ENCODE measurements around the gene TTC32.
"Not testable (repeated sequence)": the region's sequence is repeated elsewhere in the genome, so short reads cannot be mapped to it uniquely, and the experiment has no call there.

Gene TTC32

GRCh38 chr2:19883486-19883885, 18.3 kb downstream of the TTC32 start:
- no peaks in the 10 kb centered on the region for H3K9me3 ChIP-seq (ENCODE audit: control insufficient read depth, low read depth, low read length)

GRCh38 chr2:19882286-19882685, 19.5 kb downstream of the TTC32 start:
- H3K27ac ChIP-seq (ENCODE audit: low read length) = no peak overlapping the region
- H3K9me3 ChIP-seq (ENCODE audit: control insufficient read depth, low read depth, low read length) = no peaks in the 10 kb centered on the region
- no peaks in the 10 kb centered on the region for H3K36me3 ChIP-seq (ENCODE audit: control insufficient read depth, low read depth, low read length)
- no peak overlapping the region for H3K9ac ChIP-seq (ENCODE audit: low read length)
- H3K4me3 ChIP-seq (ENCODE audit: low read length) = no peak overlapping the region
- H3K27me3 ChIP-seq (ENCODE audit: control insufficient read depth, insufficient read depth, low read length) = no peaks in the 10 kb centered on the region
- no peaks in the 10 kb centered on the region for H3K4me1 ChIP-seq (ENCODE audit: control insufficient read depth, low read depth, low read length)

More at GRCh38 chr2:19883486-19883885, 18.3 kb downstream of the TTC32 start:
- Histone ChIP-seq H3K36me3 (ENCODE audit: control insufficient read depth, low read depth, low read length) (no peaks in the 10 kb centered on the region), H3K4me3 (ENCODE audit: low read length) (no peak overlapping the region), H3K27me3 (ENCODE audit: control insufficient read depth, insufficient read depth, low read length) (no peaks in the 10 kb centered on the region), H3K27ac (ENCODE audit: low read length) (no peak overlapping the region), H3K4me1 (ENCODE audit: control insufficient read depth, low read depth, low read length) (no peaks in the 10 kb centered on the region), H3K9ac (ENCODE audit: low read length) (no peak overlapping the region)

GRCh38 chr2:19881908-19882265, 19.9 kb downstream of the TTC32 start:
- Histone ChIP-seq H3K4me1 (ENCODE audit: control insufficient read depth, low read depth, low read length) (no peaks in the 10 kb centered on the region), H3K4me3 (ENCODE audit: low read length) (no peak overlapping the region), H3K27me3 (ENCODE audit: control insufficient read depth, insufficient read depth, low read length) (no peaks in the 10 kb centered on the region), H3K9ac (ENCODE audit: low read length) (no peak overlapping the region), H3K27ac (ENCODE audit: low read length) (no peak overlapping the region), H3K9me3 (ENCODE audit: control insufficient read depth, low read depth, low read length) (no peaks in the 10 kb centered on the region), H3K36me3 (ENCODE audit: control insufficient read depth, low read depth, low read length) (no peaks in the 10 kb centered on the region)

DNA sequence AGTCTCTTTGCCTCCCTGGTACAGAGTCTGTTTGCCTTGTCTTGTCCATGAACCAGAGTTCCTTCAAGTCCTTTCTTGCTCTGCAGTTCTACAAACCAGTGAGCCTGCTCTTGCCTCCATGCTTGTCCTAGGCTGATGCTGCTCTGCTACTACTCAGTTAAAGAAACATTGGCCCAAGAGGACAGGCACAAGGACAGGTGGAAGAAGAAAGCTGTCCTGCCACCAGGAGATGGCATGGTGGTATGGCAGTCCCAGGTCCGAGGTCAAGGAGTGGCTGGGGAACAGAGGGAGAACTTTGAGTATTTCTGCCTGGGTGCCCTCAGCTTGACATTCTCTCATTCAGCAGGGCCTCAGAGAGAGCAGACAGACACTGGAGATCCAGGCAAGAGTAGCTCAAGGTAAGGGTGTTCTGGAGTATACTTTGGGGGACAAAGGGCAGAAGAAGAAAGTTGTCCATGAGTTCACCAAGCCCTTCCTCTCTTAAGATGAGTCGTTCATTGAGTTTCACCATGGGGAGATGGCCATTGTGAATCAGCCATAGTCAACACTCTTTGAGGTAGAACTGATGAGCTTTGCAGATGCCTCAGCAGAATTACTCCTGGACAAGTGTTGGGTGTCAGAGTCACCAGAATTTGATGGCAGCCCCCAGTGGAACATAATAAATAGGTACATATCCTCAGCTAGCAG, 20.4 kb downstream of the TTC32 start:
- Histone ChIP-seq H3K9ac (ENCODE audit: low read length) (no peak overlapping the region), H3K36me3 (ENCODE audit: control insufficient read depth, low read depth, low read length) (no peaks in the 10 kb centered on the region), H3K9me3 (ENCODE audit: control insufficient read depth, low read depth, low read length) (no peaks in the 10 kb centered on the region), H3K4me3 (ENCODE audit: low read length) (no peak overlapping the region), H3K27me3 (ENCODE audit: control insufficient read depth, insufficient read depth, low read length) (no peaks in the 10 kb centered on the region), H3K27ac (ENCODE audit: low read length) (no peak overlapping the region), H3K4me1 (ENCODE audit: control insufficient read depth, low read depth, low read length) (no peaks in the 10 kb centered on the region)

- not testable (repeated sequence) for H3K27ac ChIP-seq (ENCODE audit: low read length); H3K9ac ChIP-seq (ENCODE audit: low read length); H3K4me3 ChIP-seq (ENCODE audit: low read length); H3K9me3 ChIP-seq (ENCODE audit: control insufficient read depth, low read depth, low read length); H3K36me3 ChIP-seq (ENCODE audit: control insufficient read depth, low read depth, low read length); H3K27me3 ChIP-seq (ENCODE audit: control insufficient read depth, insufficient read depth, low read length); H3K4me1 ChIP-seq (ENCODE audit: control insufficient read depth, low read depth, low read length)
These were observed 21.6 kb downstream of the TTC32 start for GRCh38 chr2:19880191-19880590.

- Histone ChIP-seq H3K4me1 (ENCODE audit: control insufficient read depth, low read depth, low read length) (no peaks in the 10 kb centered on the region), H3K4me3 (ENCODE audit: low read length) (no peak overlapping the region), H3K27ac (ENCODE audit: low read length) (no peak overlapping the region), H3K36me3 (ENCODE audit: control insufficient read depth, low read depth, low read length) (no peaks in the 10 kb centered on the region), H3K9me3 (ENCODE audit: control insufficient read depth, low read depth, low read length) (no peaks in the 10 kb centered on the region), H3K9ac (ENCODE audit: low read length) (no peak overlapping the region), H3K27me3 (ENCODE audit: control insufficient read depth, insufficient read depth, low read length) (no peaks in the 10 kb centered on the region)
These were observed 22.7 kb downstream of the TTC32 start for GRCh38 chr2:19879120-19879519.

DNA sequence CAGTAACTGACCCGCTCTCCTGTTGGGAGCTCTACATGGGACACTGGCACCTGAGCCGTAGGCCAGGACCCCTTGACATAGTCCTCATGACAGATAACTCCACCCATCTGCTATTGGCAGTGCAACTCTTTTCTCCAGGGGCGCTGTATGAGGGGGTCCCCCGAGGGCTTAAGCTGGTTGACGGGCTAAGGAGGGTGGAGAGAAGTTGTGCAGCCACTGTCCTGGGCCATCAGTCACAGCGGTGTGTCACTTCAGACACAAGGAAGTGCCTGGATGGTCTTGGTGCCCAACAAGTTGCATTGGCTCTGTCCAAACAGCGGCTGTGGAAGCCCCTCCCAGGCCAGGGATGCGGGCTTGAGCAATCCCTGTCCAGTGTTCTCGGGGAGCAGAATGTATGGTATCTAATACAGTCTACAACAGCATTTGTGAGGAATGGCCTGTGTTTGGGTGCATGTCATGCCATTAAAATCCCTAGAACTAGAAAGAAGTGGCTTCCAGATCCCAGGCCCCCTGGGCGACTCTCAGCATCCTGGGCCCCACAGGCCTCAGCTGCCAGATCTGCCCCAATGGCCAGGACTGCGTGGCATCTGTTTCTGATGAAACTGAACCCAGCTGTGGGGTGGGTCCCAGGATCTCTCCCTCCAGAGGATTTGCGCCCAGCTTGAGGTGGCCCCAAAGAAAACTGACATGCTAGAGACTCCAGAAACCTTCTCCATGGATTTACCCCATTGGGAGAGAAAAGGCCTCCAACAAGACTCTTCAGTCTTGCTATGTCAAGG, 23.3 kb downstream of the TTC32 start:
- Histone ChIP-seq H3K4me3 (ENCODE audit: low read length) (no peak overlapping the region), H3K4me1 (ENCODE audit: control insufficient read depth, low read depth, low read length) (no peaks in the 10 kb centered on the region), H3K9me3 (ENCODE audit: control insufficient read depth, low read depth, low read length) (no peaks in the 10 kb centered on the region), H3K27ac (ENCODE audit: low read length) (no peak overlapping the region), H3K27me3 (ENCODE audit: control insufficient read depth, insufficient read depth, low read length) (no peaks in the 10 kb centered on the region), H3K36me3 (ENCODE audit: control insufficient read depth, low read depth, low read length) (no peaks in the 10 kb centered on the region), H3K9ac (ENCODE audit: low read length) (no peak overlapping the region)

DNA sequence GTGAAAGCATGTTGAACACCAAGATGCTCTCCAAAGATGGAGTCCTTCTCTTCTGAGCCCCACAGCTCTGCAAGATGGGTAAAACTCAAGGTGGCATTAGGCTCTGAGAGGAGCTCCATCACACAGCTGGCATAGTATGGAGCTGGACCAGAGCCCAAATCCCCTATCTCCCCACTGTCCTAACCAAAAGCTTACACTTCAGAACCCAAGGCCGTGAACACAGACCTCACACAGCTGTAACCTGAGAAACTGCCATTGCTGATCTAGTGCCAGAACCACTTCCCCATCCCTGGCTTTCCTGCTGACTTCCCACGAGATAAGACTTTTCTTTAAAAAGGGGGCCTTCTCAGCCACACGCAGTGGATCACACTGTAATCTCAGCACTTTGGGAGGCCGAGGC, 25.0 kb downstream of the TTC32 start:
- no peaks in the 10 kb centered on the region for H3K9me3 ChIP-seq (ENCODE audit: control insufficient read depth, low read depth, low read length)
- no peaks in the 10 kb centered on the region for H3K4me1 ChIP-seq (ENCODE audit: control insufficient read depth, low read depth, low read length)
- no peaks in the 10 kb centered on the region for H3K36me3 ChIP-seq (ENCODE audit: control insufficient read depth, low read depth, low read length)
- no peaks in the 10 kb centered on the region for H3K27me3 ChIP-seq (ENCODE audit: control insufficient read depth, insufficient read depth, low read length)
- H3K9ac ChIP-seq (ENCODE audit: low read length) = no peak overlapping the region
- no peak overlapping the region for H3K4me3 ChIP-seq (ENCODE audit: low read length)
- no peak overlapping the region for H3K27ac ChIP-seq (ENCODE audit: low read length)

DNA sequence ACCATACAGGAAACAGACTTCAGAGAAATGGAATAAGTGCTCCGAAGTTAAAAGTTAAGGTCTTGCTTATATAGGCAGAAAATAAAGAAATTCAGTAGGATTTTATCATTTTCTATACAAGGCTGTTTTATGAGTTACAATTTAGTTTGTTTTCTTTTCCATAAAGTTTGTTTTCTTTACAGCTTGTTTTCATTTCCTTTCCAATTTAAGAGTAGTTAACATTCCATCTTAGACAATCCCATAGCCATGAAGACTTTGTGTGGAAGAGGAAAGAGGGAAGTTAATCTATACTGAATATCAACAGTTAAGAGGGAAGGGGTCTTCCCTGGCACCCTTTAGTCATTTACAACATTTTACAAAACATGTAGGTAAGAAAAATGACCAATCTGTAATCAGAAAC, 26.5 kb downstream of the TTC32 start:
- Histone ChIP-seq H3K4me3 (ENCODE audit: low read length) (no peak overlapping the region), H3K27me3 (ENCODE audit: control insufficient read depth, insufficient read depth, low read length) (peaks cover 6% of the 10 kb centered on the region), H3K27ac (ENCODE audit: low read length) (no peak overlapping the region), H3K9ac (ENCODE audit: low read length) (no peak overlapping the region), H3K9me3 (ENCODE audit: control insufficient read depth, low read depth, low read length) (no peaks in the 10 kb centered on the region), H3K4me1 (ENCODE audit: control insufficient read depth, low read depth, low read length) (no peaks in the 10 kb centered on the region), H3K36me3 (ENCODE audit: control insufficient read depth, low read depth, low read length) (no peaks in the 10 kb centered on the region)

- no peak overlapping the region for H3K27ac ChIP-seq (ENCODE audit: low read length)
- H3K9me3 ChIP-seq (ENCODE audit: control insufficient read depth, low read depth, low read length) = no peaks in the 10 kb centered on the region
- peaks cover 11% of the 10 kb centered on the region for H3K27me3 ChIP-seq (ENCODE audit: control insufficient read depth, insufficient read depth, low read length)
- no peaks in the 10 kb centered on the region for H3K4me1 ChIP-seq (ENCODE audit: control insufficient read depth, low read depth, low read length)
- H3K9ac ChIP-seq (ENCODE audit: low read length) = no peak overlapping the region
- no peaks in the 10 kb centered on the region for H3K36me3 ChIP-seq (ENCODE audit: control insufficient read depth, low read depth, low read length)
- H3K4me3 ChIP-seq (ENCODE audit: low read length) = no peak overlapping the region
These were observed 27.1 kb downstream of the TTC32 start for GRCh38 chr2:19874726-19875125.

- peaks cover 27% of the 10 kb centered on the region for H3K27me3 ChIP-seq (ENCODE audit: control insufficient read depth, insufficient read depth, low read length)
- H3K27ac ChIP-seq (ENCODE audit: low read length) = no peak overlapping the region
- H3K9ac ChIP-seq (ENCODE audit: low read length) = no peak overlapping the region
- H3K36me3 ChIP-seq (ENCODE audit: control insufficient read depth, low read depth, low read length) = no peaks in the 10 kb centered on the region
- no peaks in the 10 kb centered on the region for H3K4me1 ChIP-seq (ENCODE audit: control insufficient read depth, low read depth, low read length)
- H3K9me3 ChIP-seq (ENCODE audit: control insufficient read depth, low read depth, low read length) = no peaks in the 10 kb centered on the region
- no peak overlapping the region for H3K4me3 ChIP-seq (ENCODE audit: low read length)
These were observed 28.8 kb downstream of the TTC32 start for GRCh38 chr2:19873014-19873413.

DNA sequence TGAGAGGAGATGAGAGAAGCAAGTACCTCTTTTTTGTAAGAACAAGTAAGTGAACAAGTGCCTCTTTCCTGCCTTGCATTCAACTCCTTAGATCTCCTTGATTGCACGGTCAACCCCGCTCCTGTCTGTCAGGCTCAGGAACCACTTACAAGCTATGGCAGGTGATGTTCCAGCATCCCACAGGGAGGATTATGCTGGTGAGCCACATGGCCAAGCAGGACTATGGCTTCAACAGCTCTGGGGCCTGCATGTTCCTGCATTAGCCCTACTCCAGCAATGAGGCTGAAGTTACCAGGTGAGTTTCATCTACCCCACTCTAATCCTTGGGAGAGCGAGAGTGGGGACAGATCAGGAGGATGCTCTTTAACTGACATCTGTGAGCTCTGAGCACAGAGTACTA, 29.5 kb downstream of the TTC32 start:
- Histone ChIP-seq H3K4me3 (ENCODE audit: low read length) (no peak overlapping the region), H3K27me3 (ENCODE audit: control insufficient read depth, insufficient read depth, low read length) (peaks cover 34% of the 10 kb centered on the region), H3K9ac (ENCODE audit: low read length) (no peak overlapping the region), H3K27ac (ENCODE audit: low read length) (no peak overlapping the region), H3K9me3 (ENCODE audit: control insufficient read depth, low read depth, low read length) (no peaks in the 10 kb centered on the region), H3K36me3 (ENCODE audit: control insufficient read depth, low read depth, low read length) (no peaks in the 10 kb centered on the region), H3K4me1 (ENCODE audit: control insufficient read depth, low read depth, low read length) (no peaks in the 10 kb centered on the region)
